Karpas-422 (cell line): Measurements from ENCODE around the gene IYD. TPM values are rescaled to one million over a fixed set of nuclear protein-coding genes. Genes with fewer than 3 reads are reported as not detected.

Experiments
- DNase-seq: peaks from one replicate; pipeline ENCODE4 v3.0.0-alpha.2; 2015
- H2AFZ ChIP-seq: fragments of 200-600 bp; sonication (generic); 2 replicates; pipeline ENCODE4 v1.6.1; 2014; ENCODE audit warnings: antibody characterized with exemption, low read length, mixed read lengths
- H3K27ac ChIP-seq: fragments of 200-600 bp; sonication (generic); 2 replicates; pipeline ENCODE4 v1.5.1; 2014; ENCODE audit warnings: mild to moderate bottlenecking, low read length, moderate library complexity
- H3K27me3 ChIP-seq: fragments of 200-600 bp; sonication (generic); 2 replicates; pipeline ENCODE4 v1.6.1; 2014; ENCODE audit warnings: low read length, mixed read lengths
- H3K36me3 ChIP-seq: fragments of 200-600 bp; sonication (generic); 2 replicates; pipeline ENCODE4 v1.6.1; 2014; ENCODE audit warnings: low read length, mixed read lengths; ENCODE audit not compliant: insufficient read depth
- H3K4me1 ChIP-seq: fragments of 200-600 bp; sonication (generic); 2 replicates; pipeline ENCODE4 v1.6.1; 2014; ENCODE audit warnings: mild to moderate bottlenecking, low read length, mixed read lengths
- H3K4me2 ChIP-seq: fragments of 200-600 bp; sonication (generic); 2 replicates; pipeline ENCODE4 v1.6.1; 2014; ENCODE audit warnings: low read length, low read depth, mild to moderate bottlenecking; ENCODE audit not compliant: poor library complexity, severe bottlenecking
- H3K4me3 ChIP-seq: fragments of 200-600 bp; sonication (generic); 2 replicates; pipeline ENCODE4 v1.5.1; 2014; ENCODE audit warnings: mild to moderate bottlenecking, antibody characterized with exemption, low read length, mixed read lengths
- H3K79me2 ChIP-seq: fragments of 200-600 bp; sonication (generic); 2 replicates; pipeline ENCODE4 v1.6.1; 2014; ENCODE audit warnings: mild to moderate bottlenecking, low read length, mixed read lengths
- H3K9ac ChIP-seq: fragments of 200-600 bp; sonication (generic); 2 replicates; pipeline ENCODE4 v1.6.0; 2014; ENCODE audit warnings: low read length
- H3K9me2 ChIP-seq: fragments of 200-600 bp; sonication (generic), shearing (Covaris generic); replicated peaks from 2 replicates; pipeline ENCODE4 v1.6.0; 2014; ENCODE audit warnings: mild to moderate bottlenecking, low read length, moderate library complexity; ENCODE audit not compliant: insufficient read depth
- H3K9me3 ChIP-seq: fragments of 300-700, 200-600 bp; sonication (generic); 2 replicates; pipeline ENCODE4 v1.6.1; 2014; ENCODE audit warnings: low read length, mixed read lengths
- H4K20me1 ChIP-seq: fragments of 200-600 bp; sonication (generic); 2 replicates; pipeline ENCODE4 v1.6.1; 2014; ENCODE audit warnings: mild to moderate bottlenecking, antibody characterized with exemption, low read length, low read depth; ENCODE audit not compliant: insufficient read depth
- total RNA-seq: library from RNA; depleted of rRNA; stranded (reverse); fragments of >200 nt; shearing (Covaris generic); gene quantifications from 2 replicates; pipeline ENCODE4 v1.2.3, GENCODE V29; 2014; ENCODE audit warnings: low replicate concordance

Gene IYD
- total RNA-seq, 1 experiment from 2014 or later, result not detected

DNA sequence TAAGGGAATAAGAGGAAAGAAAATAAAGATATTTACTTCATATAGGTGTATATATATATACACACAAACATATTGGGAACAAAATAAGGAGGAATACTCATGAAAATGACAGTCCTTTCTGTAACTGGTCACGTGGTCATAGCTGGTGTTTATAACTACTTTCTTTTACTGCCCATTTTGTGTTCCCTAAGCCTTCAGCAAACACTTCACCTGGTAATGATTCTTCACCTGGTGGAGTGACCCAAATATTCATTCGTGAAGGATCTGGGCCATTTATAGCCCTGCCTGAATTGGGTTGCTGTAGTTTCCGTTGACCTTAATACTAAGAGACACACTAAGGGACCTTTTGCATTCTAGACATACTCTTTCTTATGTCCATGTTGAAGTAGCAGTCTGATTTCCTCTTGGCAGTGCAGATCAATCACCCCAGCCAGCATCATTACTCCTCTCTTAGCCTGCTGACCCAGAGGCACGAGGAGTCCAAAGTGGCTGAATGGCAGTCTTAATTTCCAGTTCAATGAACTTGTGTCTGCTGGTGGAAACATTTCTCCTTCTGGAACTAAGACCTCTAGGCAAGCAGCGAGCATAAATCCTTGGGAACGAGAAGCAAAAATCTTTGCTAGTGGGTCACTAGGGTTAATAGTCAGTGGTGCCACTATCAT, 39.9 kb upstream of the IYD start:
- Histone ChIP-seq H3K4me3 (no peak overlapping the region), H3K4me1 (no peaks in the 10 kb centered on the region), H3K9me3 (no peaks in the 10 kb centered on the region), H3K36me3 (no peaks in the 10 kb centered on the region), H2AFZ (no peak overlapping the region), H3K4me2 (no peak overlapping the region), H3K79me2 (no peaks in the 10 kb centered on the region), H3K9ac (no peak overlapping the region), H3K9me2 (no peaks in the 10 kb centered on the region), H3K27ac (no peak overlapping the region), H4K20me1 (no peaks in the 10 kb centered on the region), H3K27me3 (no peaks in the 10 kb centered on the region)
- no peak for DNase-seq

DNA sequence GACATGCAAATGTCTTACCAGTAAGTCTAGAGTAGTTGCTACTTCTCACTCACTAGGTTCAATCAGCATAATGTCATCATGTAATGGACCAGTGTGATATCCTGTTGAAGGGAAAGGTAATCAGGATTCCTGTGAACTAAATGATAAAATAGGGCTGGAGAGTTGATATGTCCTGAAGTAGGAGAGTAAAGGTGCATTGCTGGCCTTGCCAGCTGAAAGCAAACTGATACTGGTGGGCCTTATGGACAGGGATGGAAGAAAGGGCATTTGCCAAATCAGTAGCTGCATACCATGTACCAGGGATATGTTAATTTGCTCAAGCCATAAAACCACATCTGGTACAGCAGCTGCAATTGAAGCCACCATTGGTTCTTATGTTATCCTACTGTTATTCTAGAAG, 37.5 kb upstream of the IYD start:
- Histone ChIP-seq H3K9me3 (no peaks in the 10 kb centered on the region), H3K4me3 (no peak overlapping the region), H3K4me1 (peaks cover 3% of the 10 kb centered on the region; the same call in 1 of the 2 replicates), H3K27me3 (no peaks in the 10 kb centered on the region), H4K20me1 (no peaks in the 10 kb centered on the region), H2AFZ (no peak overlapping the region), H3K9ac (no peak overlapping the region), H3K79me2 (no peaks in the 10 kb centered on the region), H3K9me2 (no peaks in the 10 kb centered on the region), H3K4me2 (no peak overlapping the region), H3K36me3 (no peaks in the 10 kb centered on the region), H3K27ac (no peak overlapping the region)
- no peak for DNase-seq

DNA sequence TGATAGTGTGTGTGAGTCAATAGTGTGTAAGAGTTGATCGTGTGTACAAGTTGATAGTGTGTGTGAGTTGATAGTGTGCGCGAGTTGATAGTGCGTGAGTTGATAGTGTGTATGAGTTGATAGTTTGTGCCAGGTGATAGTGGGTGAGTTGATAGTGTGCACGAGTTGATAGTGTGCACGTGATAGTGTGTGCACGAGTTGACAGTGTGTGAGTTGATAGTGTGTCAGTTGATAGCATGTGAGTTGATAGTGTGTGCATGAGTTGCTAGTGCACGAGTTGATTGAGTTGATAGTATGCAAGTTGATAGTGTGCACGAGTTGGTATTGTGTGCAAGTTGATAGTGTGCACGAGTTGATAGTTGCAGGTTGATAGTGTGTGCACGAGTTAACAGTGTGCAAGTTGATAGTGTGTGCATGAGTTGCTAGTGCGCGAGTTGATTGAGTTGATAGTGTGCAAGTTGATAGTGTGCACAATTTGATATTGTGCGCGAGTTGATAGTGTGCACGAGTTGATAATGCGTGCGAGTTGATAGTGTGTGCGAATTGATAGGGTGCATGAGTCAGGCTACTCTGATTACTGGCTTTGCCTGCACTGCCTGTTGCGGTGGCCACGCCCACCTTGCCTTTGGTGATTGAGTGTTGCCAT, 35.8 kb upstream of the IYD start:
- H4K20me1 ChIP-seq, result no peaks in the 10 kb centered on the region
- no peak for DNase-seq
- no peaks in the 10 kb centered on the region for H3K36me3 ChIP-seq

DNA sequence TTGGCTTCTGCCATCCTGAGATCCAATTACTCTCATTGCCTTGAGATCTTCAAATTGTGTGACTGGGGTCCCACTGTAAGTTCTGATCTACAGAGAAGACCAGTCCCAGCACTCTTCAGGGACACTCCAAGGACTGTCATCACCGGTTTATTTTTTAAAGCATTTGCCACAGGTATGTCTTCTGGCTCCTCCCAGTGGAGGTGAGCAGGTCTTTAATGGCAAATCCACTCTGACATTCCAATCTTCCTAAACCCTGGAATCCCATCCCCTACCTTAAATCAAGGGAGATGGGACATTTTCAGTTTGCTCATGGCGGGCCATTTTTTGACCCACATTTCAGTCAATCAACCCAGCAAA, 35.2 kb upstream of the IYD start:
- H3K4me1 ChIP-seq, result peaks cover 6% of the 10 kb centered on the region; the same call in 1 of the 2 replicates
- no peaks in the 10 kb centered on the region for H4K20me1 ChIP-seq
- no peaks in the 10 kb centered on the region for H3K36me3 ChIP-seq
- H3K4me3 ChIP-seq, result no peak overlapping the region
- H3K79me2 ChIP-seq, result no peaks in the 10 kb centered on the region
- H3K9me3 ChIP-seq, result no peaks in the 10 kb centered on the region
- H3K9me2 ChIP-seq, result no peaks in the 10 kb centered on the region
- H3K9ac ChIP-seq, result no peak overlapping the region
- no peak overlapping the region for H3K4me2 ChIP-seq
- H2AFZ ChIP-seq, result no peak overlapping the region
- no peak for DNase-seq
- H3K27ac ChIP-seq, result no peak overlapping the region
- no peaks in the 10 kb centered on the region for H3K27me3 ChIP-seq

More for the DNA sequence above, 35.8 kb upstream of the IYD start:
- Histone ChIP-seq H3K4me2 (no peak overlapping the region), H2AFZ (no peak overlapping the region), H3K4me3 (no peak overlapping the region), H3K9me3 (no peaks in the 10 kb centered on the region), H3K4me1 (peaks cover 6% of the 10 kb centered on the region; the same call in 1 of the 2 replicates), H3K79me2 (no peaks in the 10 kb centered on the region), H3K27me3 (no peaks in the 10 kb centered on the region), H3K9me2 (no peaks in the 10 kb centered on the region), H3K27ac (no peak overlapping the region), H3K9ac (no peak overlapping the region)

DNA sequence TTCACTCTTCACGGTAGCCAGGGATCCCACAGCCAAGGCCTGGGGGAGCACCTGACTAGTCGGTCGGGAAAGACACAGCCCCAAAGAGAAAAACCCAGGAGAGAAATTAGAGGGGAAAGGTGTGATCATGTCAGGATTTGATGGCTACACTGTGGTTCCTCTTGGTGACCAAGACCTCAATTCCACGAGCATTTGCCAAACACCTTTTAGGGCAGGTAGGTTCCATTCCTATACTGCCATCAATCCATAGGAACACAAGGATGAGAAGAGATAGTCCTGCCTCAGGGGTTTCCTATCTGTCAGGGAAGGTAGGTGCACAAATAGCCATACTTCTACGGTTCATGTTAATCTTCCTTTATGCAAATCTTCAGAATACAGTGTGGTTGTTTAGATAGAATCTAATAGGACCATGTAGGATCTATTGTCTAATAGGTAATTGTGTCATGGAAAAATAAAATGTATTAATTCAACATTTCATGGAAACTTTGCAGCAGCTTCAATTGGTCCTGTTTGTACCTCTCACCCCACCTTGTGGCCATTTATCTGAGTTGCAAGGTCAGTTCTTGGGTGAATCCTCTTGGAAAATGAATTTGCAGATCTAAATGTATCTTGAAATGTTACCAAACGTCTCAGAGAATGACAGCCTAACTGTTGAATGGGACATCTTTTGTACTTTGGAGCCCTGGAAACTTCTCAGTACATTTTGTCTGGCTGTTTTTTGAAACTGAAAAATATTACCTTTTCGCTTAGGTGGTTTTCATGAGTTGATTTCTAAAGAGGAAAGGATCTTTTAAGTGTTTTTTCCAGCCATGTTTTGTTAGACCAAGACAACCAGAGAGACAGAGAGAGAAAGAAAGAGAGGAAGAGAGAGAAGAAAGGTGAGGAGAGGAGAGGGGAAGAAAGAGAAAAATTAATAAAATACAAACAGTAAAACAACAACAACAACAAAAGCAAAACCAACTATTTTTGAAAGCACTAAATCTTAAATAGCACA, 33.7 kb upstream of the IYD start:
- Histone ChIP-seq H3K9me2 (no peaks in the 10 kb centered on the region), H3K9ac (no peak overlapping the region), H3K4me3 (no peak overlapping the region), H3K79me2 (no peaks in the 10 kb centered on the region), H3K27ac (no peak overlapping the region), H3K27me3 (no peaks in the 10 kb centered on the region), H3K36me3 (no peaks in the 10 kb centered on the region), H4K20me1 (no peaks in the 10 kb centered on the region), H3K4me1 (peaks cover 6% of the 10 kb centered on the region; the same call in 1 of the 2 replicates), H3K9me3 (no peaks in the 10 kb centered on the region), H2AFZ (no peak overlapping the region), H3K4me2 (no peak overlapping the region)
- DNase-seq, result peak; percentile 81

DNA sequence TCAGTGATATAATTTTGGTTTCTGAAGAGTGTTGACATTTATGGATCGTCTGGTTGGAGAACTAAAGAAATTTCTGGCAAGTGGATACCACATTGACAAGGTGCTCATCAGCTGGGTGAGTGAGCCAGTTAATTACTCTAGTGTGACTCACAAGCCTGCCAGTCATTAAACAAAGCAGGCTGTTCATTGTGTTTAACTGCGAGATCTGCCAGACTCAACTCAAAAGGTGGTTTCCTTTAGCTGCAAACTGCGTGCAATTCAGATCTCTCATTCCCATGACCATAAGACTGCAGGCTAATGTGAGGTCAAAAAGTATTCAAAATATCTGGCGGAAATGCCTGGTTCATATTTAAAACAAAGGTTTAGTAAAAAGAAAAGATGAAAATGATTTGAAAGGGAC, 32.5 kb upstream of the IYD start:
- H4K20me1 ChIP-seq, result no peaks in the 10 kb centered on the region
- no peak overlapping the region for H3K27ac ChIP-seq
- no peaks in the 10 kb centered on the region for H3K79me2 ChIP-seq
- peaks cover 6% of the 10 kb centered on the region; the same call in 1 of the 2 replicates for H3K4me1 ChIP-seq
- no peaks in the 10 kb centered on the region for H3K9me2 ChIP-seq
- no peak overlapping the region for H3K9ac ChIP-seq
- no peak for DNase-seq
- H2AFZ ChIP-seq, result no peak overlapping the region
- no peaks in the 10 kb centered on the region for H3K36me3 ChIP-seq
- H3K9me3 ChIP-seq, result no peaks in the 10 kb centered on the region
- no peak overlapping the region for H3K4me3 ChIP-seq
- H3K27me3 ChIP-seq, result no peaks in the 10 kb centered on the region
- H3K4me2 ChIP-seq, result no peak overlapping the region

DNA sequence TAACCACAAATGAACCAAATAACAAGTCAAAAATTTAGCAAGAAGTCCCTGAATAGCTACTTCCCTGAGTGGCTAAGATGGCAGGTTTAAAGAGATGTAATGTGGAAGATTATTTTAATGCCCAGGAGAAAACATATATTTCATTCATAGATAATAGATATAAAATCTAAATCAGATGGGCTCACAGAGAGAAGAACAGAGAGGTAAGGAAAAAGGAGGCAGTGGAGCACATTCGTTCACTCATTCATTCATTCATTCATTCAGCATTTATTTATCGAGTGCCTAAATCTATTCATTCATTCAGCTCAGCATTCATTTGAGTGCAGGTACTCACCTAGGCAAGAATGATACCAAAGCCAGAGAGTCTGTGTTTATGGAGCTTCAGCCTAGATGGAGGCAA, 32.1 kb upstream of the IYD start:
- no peaks in the 10 kb centered on the region for H3K9me2 ChIP-seq
- no peak overlapping the region for H3K4me2 ChIP-seq
- H3K27ac ChIP-seq, result no peak overlapping the region
- no peak overlapping the region for H2AFZ ChIP-seq
- DNase-seq, result no peak
- no peaks in the 10 kb centered on the region for H3K36me3 ChIP-seq
- H3K4me1 ChIP-seq, result peaks cover 6% of the 10 kb centered on the region; the same call in 1 of the 2 replicates
- H3K79me2 ChIP-seq, result no peaks in the 10 kb centered on the region
- H3K9ac ChIP-seq, result no peak overlapping the region
- no peak overlapping the region for H3K4me3 ChIP-seq
- H3K9me3 ChIP-seq, result no peaks in the 10 kb centered on the region
- no peaks in the 10 kb centered on the region for H4K20me1 ChIP-seq
- no peaks in the 10 kb centered on the region for H3K27me3 ChIP-seq

DNA sequence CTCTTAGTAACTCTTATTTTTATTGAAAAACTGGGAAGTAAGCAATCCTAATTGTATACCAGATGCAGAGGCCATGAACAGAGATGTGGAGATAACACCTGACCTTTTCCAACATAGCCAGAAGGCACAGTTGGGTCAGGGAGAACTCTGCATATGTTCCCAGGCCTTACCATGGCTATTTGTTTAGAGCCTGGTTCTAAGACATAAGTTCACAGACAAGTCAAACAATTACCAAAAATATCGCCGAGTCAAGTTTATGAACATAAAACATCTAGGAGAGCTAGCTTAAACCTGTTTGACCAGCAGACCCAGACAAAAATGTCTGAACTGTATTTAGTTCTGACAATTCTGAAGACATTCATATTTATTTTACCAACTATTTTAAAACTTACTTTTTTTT, 26.7 kb upstream of the IYD start:
- Histone ChIP-seq H3K27me3 (no peaks in the 10 kb centered on the region), H3K4me3 (no peak overlapping the region)

More for the DNA sequence above, 26.7 kb upstream of the IYD start:
- Histone ChIP-seq H3K9ac (no peak overlapping the region), H3K4me2 (no peak overlapping the region), H2AFZ (no peak overlapping the region), H3K4me1 (no peaks in the 10 kb centered on the region), H3K9me2 (no peaks in the 10 kb centered on the region), H3K79me2 (no peaks in the 10 kb centered on the region), H3K36me3 (no peaks in the 10 kb centered on the region), H4K20me1 (no peaks in the 10 kb centered on the region), H3K9me3 (no peaks in the 10 kb centered on the region), H3K27ac (no peak overlapping the region)
- DNase-seq, result no peak
